ENCODE data around the gene RAPGEF2.

DNA sequence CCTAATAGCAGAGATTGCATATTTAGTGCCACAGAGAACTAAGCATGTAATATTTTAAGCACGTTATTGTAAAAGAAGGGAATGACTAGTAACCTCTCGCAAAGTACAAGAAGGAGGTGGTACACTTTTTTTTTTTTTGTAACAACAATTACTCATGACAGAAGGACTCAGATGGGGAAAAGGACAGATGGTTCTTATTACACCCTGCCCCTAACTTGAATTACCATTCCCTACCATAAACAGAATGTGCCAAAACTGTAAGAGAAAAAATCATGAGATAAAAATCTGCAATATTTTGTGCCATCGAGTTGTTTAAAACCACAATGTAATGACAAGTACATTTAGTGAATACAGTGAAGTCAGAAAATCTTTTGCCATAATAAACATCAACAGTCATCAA, 33.0 kb upstream of the RAPGEF2 start:
- TF ChIP-seq, protein P1, sequence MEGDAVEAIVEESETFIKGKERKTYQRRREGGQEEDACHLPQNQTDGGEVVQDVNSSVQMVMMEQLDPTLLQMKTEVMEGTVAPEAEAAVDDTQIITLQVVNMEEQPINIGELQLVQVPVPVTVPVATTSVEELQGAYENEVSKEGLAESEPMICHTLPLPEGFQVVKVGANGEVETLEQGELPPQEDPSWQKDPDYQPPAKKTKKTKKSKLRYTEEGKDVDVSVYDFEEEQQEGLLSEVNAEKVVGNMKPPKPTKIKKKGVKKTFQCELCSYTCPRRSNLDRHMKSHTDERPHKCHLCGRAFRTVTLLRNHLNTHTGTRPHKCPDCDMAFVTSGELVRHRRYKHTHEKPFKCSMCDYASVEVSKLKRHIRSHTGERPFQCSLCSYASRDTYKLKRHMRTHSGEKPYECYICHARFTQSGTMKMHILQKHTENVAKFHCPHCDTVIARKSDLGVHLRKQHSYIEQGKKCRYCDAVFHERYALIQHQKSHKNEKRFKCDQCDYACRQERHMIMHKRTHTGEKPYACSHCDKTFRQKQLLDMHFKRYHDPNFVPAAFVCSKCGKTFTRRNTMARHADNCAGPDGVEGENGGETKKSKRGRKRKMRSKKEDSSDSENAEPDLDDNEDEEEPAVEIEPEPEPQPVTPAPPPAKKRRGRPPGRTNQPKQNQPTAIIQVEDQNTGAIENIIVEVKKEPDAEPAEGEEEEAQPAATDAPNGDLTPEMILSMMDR (conservative IDR thresholded peaks at IDR 0.05), result no peak
- TF ChIP-seq EZH2 (IDR thresholded peaks at IDR 0.05; ENCODE audit: low read depth), result no peak

Measured in PC-9 (cell line).